HG03064 (cell line): ENCODE results near the gene ECE2.
"Not testable (repeated sequence)": the region's sequence is repeated elsewhere in the genome, so short reads cannot be mapped to it uniquely, and the experiment has no call there.

Source experiments
- ATAC-seq: cut with Tn5 transposase; IDR thresholded peaks from one replicate; pipeline ENCODE4 v1.9.1; 2021; ENCODE audit warnings: low read depth; ENCODE audit not compliant: unreplicated experiment

Gene ECE2

DNA sequence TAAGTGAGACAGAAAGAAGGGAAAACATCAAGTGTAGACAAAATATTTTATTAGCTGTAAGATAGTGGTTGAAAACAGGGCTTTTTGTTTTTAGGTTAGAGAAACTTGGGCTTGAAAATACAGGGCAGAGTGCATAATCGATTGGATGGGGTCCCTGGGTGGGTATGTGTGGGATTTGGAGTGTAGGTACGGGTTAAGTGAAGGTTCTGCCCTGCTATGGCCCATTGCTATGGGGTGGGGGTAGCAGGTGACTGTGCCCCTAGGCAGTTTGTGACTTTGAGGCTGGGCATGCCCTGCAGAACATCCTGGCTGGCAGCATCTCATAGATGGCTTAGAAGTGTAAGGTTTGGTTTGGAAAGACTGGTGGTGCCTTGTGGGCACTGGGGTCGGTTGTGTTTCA lies 57.9 kb downstream of the ECE2 start:
- no peak for ATAC-seq

DNA sequence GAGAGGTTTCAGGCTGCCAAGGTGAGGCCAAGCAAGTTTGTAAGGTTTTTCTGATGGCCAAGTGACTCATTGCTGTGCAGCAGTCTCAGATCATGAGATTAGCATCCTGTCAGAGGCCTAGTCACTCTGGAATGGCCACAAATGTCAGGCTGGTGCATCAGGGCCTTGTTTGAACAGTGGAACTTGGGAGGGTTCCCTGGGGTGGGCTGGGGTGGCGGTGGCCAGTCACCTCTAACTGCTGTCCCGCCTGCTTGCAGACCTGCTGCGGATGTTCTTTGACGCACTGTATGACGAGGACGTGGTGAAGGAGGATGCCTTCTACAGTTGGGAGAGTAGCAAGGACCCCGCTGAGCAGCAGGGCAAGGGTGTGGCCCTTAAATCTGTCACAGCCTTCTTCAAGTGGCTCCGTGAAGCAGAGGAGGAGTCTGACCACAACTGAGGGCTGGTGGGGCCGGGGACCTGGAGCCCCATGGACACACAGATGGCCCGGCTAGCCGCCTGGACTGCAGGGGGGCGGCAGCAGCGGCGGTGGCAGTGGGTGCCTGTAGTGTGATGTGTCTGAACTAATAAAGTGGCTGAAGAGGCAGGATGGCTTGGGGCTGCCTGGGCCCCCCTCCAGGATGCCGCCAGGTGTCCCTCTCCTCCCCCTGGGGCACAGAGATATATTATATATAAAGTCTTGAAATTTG lies 58.8 kb downstream of the ECE2 start:
- ATAC-seq, result no peak

DNA sequence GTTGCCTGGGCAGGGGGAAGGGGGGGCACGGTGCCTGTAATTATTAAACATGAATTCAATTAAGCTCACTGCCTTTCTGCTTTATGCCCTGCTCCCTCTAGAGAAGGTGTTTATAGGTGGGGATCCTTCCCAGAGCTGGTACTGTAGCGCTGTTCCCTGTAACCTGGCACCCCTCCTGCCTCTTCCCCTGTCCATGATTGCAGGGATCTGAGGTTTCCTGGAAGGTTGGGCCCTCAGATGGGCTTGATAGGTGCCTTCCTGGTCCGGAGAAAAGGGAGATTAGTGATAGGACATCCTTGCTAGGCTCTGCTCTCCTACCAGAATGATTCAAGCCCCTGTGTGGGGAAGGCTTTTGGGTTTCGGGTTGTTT lies 59.5 kb downstream of the ECE2 start:
- peak; percentile 10 for ATAC-seq

DNA sequence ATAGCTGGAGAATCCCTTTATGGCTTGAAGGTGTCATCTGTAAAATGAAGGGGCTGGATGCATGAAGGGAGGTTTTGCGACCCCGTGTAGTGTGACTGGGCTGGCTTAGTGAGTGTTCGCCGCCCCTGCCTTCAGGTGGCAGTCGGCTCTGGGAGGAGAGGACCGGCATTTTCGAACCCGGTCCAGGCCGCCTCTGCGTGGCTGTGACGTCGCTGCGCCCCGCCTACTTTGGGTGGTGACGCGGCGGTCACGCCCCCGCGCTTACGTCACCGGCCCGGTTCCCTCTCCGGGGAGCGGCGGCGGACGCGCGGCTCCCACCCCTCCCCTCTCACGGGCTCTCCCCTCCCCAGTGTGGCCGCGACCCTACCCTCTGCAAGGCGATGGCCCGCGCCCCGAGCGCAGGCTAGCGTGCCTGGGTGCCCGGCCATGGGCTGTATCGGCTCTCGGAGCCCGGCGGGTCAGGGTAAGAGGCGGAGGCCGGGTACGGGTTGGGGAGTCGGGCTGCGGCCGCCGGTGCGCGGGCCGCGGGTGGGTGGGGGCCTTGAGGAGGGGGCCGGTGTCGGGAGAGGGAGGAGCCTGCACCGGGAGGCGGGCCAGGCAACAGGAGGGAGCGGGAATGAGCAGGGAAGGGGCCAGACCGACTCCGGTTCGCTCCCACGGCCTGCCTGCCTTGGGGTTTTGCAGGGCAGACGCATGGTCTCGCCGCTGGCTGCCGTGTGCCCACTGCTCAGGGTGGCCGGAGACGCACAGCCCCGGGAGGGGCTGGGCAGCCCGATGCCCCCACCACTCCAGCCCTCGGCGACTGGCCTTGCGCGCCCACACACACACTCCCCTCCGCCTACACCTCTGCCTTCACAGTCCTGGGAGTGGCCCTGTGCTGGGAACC lies 60.1 kb downstream of the ECE2 start:
- peak; percentile 53 for ATAC-seq

DNA sequence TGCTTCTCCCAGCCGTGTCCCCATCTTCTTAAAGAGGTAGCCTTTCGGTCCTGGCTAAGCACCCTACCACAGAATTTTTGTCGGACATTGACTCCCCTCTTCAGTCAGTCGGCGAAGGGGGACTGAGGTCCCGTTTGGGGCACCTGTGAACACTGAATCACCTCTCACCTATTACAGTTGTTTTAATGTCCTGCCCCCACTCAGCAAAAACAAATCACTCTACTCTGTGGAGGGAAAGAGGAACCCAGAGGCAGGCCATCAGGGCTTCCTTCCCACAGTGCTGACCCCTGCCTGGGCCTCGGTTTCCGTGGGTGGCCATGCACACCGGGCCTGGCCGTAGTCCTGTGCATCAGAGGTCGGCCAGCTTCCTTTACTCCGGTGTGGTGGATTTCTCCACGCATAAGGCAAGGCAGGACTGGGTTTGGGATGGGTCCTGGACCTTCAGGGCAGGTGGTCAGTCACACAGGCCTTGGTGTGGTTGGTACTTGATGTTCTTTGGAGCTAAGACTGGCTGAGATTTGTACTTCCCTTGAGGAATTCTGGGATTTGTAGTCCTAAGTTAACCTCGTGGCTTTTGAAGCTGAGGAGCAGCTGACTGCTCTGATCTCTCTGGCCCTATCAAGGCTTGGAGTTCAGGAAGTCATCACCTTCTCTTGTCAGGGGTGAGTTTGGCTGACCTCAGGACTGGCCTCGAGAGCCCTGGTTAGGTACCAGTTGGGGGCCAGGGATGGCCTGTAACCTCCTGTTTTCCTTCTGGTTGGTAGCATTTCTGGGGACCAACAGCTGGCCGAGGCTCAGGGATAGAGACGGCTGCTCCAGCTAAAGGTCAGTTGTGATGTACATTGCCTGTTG lies 61.0 kb downstream of the ECE2 start:
- ATAC-seq, result no peak

DNA sequence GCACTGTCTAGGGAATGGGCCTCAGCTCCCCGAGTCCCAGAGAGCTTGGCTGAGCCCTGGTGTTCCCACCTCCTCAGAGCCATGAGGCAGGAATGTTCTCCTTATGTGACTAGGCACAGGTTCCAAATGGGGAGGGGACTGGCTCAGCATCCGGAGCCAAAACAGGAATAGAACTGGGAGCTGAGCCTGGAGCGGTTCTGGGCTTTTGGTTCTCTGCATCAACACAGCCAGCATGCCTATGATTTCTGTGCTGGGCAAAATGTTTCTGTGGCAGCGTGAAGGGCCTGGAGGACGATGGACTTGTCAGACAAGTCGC lies 61.5 kb downstream of the ECE2 start, which contains the start of gene FAM131A:
Gene FAM131A, plus strand, starts transcription at position 202 of the 316 bp plus-strand sequence. Its CDS starts 31 bp downstream, at position 233.
- no peak for ATAC-seq

DNA sequence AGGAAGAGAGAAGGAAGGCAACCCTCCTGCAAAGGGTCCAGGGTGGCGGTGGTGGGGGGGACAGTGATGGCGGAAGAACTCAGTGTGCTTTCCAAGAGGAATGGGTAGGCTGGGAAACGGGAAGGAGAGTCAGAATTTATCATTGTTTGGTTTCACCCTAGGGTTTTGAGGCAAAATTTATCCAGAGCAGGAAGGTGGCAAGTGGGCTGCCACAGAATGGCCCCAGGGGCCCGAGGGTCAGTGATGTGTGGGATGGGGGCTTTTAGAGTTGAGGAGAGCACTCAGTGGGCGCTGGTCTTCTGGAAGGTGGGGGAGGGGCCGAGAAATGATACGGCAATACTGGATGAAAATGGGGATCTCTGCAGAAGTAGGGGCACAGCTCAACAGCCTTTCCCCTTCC lies 62.2 kb downstream of the ECE2 start:
- no peak for ATAC-seq

DNA sequence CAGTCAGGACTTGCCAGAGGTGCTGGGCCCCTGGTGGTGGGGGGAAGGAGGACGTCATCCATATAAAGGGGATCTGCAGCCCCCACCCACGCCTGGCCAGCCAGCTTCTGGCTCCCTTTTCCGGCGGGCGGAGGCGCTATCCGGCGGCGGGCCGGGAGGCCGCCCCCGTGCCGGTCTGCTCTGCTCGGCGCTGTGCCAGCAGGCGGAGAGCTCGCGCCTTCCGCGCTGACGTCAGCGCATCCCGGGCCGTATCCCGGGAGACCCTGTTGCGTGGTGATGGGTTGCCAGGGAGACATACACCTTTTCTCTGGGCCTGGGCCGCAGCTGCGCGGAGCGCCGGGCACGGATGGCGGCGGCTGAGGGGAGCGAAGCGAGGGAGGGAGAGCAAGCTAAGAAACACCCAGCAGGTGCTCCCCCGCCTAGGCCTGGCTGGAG lies 62.7 kb downstream of the ECE2 start:
- no peak for ATAC-seq

DNA sequence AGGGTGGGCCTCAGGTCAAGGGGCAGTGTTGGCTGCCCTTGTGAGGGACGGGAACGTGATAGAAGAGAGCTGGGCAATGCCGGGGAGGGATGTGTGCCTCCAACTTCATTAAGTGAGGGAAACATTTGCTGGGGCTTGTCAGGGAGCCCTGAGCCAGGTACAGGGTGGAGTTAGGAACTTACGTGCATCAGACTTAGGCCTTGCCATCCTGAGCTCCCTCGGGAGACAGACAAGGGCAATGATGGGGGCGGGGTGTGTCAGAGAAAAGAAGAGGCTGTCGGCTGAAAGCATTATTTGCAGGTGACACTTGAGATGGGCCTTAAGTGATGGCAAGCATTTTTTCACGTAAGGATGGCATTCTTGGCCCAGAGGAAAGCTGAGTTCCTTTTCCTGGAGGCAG lies 63.2 kb downstream of the ECE2 start:
- ATAC-seq, result no peak

DNA sequence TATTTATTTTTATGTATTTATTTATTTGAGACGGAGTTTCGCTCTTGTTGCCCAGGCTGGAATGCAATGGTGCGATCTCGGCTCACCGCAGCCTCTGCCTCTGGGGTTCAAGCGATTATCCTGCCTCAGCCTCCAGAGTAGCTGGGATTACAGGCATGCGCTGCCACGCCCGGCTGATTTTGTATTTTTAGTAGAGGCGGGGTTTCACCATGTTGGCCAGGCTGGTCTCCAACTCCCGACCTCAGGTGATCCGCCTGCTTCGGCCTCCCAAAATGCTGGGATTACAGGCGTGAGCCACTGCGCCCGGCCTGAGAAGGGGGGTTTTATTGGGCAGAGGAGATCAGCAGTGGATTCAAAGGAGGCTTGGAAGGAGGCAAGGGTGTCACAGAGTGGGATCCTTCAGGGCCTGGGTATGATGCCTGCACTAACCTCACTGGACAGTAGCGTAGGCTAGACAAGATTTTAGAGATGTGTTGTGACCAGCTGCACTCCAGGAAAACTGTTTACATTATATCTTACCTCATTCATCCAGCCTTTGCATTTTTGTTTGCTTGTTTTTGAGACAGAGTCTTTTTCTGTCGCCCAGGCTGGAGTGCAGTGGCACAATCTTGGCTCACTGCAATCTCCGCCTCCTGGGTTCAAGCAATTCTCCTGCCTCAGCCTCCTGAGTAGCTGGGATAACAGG lies 63.8 kb downstream of the ECE2 start:
- ATAC-seq, result not testable (repeated sequence)

DNA sequence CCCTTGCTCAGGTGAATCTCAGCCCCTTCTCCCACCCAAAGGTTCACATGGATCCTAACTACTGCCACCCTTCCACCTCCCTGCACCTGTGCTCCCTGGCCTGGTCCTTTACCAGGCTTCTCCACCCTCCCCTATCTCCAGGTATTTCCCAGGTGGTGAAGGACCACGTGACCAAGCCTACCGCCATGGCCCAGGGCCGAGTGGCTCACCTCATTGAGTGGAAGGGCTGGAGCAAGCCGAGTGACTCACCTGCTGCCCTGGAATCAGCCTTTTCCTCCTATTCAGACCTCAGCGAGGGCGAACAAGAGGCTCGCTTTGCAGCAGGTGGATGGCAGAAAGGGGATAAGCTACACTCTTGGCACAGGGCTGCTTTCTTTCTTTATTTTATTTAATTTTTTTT lies 66.1 kb downstream of the ECE2 start:
- no peak for ATAC-seq
